Measurements from ENCODE around the gene PTCH2. TPM values are rescaled to one million over a fixed set of nuclear protein-coding genes. Genes with fewer than 3 reads are reported as not detected.

Gene PTCH2
- total RNA-seq, 1 donor from 2014 or later = under 0.01 TPM

GRCh38 chr1:44778705-44779576 lies 64.1 kb downstream of the PTCH2 start:
- no peak for DNase-seq

DNA sequence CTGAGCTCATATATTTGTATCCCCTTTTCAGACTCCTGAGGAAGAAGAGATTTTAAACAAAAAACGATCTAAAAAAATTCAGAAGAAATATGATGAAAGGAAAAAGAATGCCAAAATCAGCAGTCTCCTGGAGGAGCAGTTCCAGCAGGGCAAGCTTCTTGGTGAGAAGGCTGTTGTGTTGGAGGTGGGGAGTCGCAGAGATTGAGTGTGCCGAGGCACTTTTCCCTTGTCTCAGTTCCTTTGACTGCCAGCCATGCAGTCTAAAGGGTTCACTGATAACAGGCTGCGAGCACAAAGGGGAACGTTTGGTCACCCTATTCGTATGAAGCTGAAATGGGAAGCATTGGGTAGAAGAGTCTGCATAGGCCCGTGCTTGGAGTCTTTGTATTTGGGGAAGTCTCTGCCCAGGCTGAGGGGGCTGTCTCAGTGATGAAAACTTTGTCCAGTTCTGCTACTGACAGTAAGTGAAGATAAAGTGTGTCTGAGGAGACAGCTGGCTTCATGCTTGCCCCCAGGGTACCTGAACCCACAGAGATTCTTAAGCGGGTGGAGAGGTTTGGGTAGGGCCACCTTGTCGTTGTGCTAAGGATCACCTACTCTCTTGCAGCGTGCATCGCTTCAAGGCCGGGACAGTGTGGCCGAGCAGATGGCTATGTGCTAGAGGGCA lies 65.0 kb downstream of the PTCH2 start:
- DNase-seq = no peak

DNA sequence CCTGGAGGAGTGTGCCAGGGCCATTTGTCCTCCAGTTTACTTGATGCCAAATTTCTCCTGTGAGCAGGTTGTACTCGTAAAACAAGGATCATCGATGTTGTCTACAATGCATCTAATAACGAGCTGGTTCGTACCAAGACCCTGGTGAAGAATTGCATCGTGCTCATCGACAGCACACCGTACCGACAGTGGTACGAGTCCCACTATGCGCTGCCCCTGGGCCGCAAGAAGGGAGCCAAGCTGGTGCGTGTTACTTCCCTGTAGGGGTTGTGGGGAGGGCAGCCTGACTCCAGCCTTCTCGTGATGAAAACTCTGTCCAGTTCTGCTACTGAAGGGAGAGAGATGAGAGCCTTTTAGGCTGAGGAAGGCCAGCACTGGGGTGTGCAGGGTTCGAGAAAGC lies 65.5 kb downstream of the PTCH2 start:
- no peak for DNase-seq

DNA sequence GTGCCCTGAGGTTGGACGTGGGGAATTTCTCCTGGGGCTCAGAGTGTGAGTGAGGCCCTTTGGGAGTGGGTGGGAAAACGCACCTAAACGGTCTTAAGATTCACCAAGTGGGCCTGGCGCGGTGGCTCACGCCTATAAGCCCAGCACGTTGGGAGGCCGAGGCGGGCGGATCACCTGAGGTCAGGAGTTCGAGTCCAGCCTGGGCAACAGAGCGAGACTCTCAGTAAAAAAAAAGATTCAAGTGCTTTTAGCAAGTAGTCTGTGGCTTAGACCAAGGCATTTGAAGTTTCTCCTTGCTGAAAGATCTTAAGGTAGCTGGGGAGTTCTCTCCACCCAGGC lies 66.4 kb downstream of the PTCH2 start:
- no peak for DNase-seq

DNA sequence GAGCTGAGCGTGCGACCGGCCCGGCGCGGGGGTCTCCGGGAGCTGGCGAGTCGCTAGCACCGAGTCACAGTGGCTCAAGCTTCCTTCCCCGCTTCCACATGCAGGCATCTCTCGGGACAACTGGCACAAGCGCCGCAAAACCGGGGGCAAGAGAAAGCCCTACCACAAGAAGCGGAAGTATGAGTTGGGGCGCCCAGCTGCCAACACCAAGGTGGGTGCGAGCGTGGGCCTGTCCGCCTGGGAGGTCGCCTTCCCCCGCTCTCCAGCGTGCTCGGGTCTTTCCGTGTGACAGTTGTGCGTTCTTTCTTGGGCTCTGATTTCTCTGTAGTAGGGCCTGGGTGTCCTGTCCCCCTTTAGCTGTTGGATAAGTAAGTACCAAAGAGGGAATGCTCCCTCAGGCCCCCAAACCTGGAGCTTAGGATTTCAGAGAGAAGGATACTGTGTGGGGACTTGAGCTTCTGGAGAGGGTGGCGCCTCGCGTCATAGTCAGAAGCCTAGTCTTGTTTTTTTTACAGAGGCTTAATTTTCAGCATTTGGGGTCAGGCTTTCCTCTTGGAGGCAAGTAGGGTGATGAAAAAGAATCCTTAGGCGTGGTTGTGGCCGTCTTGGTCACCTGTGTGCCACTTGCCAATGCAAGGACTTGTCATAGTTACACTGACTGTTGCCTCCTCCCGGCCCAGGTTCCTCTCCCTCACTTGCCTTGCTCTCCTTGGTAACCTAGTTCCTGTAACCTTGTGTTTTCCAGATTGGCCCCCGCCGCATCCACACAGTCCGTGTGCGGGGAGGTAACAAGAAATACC lies 66.9 kb downstream of the PTCH2 start:
- DNase-seq = peak; percentile 46

- DNase-seq = peak; percentile 96
Observed at GRCh38 chr1:44775078-44775929, 67.7 kb downstream of the PTCH2 start, which contains the start of gene RPS8. Gene RPS8, plus strand, starts transcription at chr1:44775540. Its CDS starts 57 bp downstream, at chr1:44775597.

Other genes starting within 250 kb of the PTCH2 start
- 4.4 and 5.9 TPM in 2 replicates for gene TMEM53, start 168.8 kb downstream of the PTCH2 start, total RNA-seq
- gene ARMH1, start 168.5 kb downstream of the PTCH2 start, total RNA-seq = not detected in 2 replicates
- not detected in 2 replicates for gene RNU5D-1, start 112.1 kb downstream of the PTCH2 start, total RNA-seq
- 11.7 and 45.5 TPM in 2 replicates for gene KIF2C, start 103.4 kb downstream of the PTCH2 start, total RNA-seq
- 1,197 and 2,124 TPM in 2 replicates for gene RPS8, start 67.7 kb downstream of the PTCH2 start, total RNA-seq
- not detected in 2 replicates for gene BEST4, start 55.1 kb downstream of the PTCH2 start, total RNA-seq
- 18.8 and 43.1 TPM in 2 replicates for gene PLK3, start 42.9 kb downstream of the PTCH2 start, total RNA-seq
- 0.14 TPM in 1 of 2 replicates, not detected in the other for gene DYNLT4, start 35.9 kb downstream of the PTCH2 start, total RNA-seq
- gene BTBD19, start 34.7 kb downstream of the PTCH2 start, total RNA-seq = 7.0 and 8.5 TPM in 2 replicates
- gene EIF2B3, start 143.3 kb upstream of the PTCH2 start, total RNA-seq = 22.8 and 26.5 TPM in 2 replicates
- 32.2 and 54.8 TPM in 2 replicates for gene HECTD3, start 168.1 kb upstream of the PTCH2 start, total RNA-seq
- 207 and 231 TPM in 2 replicates for gene UROD, start 169.0 kb upstream of the PTCH2 start, total RNA-seq